Left forelimb (tissue), 1 donor: Measurements from ENCODE around the gene CDK17.
"Not testable (repeated sequence)": the region's sequence is repeated elsewhere in the genome, so short reads cannot be mapped to it uniquely, and the experiment has no call there.

Source experiments
- DNase-seq: peaks from one replicate; pipeline ENCODE4 v3.0.0-alpha.2; 2018; ENCODE audit warnings: low spot score

The CDK17 gene

DNA sequence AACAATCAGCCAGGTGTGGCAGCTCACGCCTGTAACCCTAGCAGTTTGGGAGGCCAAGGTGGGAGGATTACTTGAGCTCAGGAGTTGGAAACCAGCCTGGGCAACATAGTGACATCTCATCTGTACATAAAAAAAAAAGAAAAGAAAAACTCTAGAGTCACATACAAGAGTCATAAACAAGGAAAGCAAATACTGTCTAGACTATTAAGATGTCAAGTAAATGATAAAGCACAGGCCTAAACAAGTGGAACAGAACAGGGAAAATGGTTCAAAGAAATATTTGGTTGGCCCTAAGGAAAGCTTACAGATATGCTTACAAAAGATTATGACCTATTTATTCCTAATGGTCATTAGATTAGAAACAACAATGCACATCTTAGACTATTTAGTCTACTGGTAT is 12.3 kb downstream of the CDK17 start:
- no peak for DNase-seq

DNA sequence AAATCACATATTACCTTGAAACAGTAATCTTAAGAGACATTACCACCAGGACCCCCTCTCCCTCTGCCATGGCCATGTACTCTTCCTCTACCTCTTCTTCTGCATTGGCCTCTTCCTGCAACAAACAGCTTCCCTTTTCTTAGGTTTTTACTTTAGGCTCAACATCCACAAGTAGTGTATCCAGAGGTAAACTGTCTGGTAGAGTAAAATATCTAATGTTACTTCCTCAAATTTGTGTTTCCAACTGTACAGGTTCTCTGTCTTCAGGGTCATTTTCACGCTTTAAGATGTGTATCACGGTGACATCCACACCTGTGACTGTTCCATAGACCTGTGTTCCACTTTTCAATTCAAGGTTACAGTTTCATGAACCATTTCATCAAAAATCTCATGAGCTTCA is 13.4 kb downstream of the CDK17 start:
- no peak for DNase-seq

DNA sequence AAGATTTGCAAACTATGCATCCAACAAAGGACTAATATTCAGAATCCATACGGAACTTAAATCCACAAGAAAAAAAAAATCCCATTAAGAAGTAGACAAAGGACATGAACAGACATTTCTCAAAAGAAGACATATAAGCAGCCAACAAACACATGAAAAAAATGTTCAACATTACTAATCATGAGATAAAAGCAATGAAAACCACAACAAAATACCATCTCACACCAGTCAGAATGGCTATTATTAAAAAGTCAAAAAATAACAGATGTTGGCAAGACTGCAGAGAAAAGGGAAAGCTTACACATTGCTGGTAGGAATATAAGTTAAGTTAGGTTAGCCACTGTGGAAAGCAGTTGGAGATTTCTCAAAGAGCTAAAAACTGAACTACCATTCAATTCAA is 16.2 kb downstream of the CDK17 start:
- no peak for DNase-seq

DNA sequence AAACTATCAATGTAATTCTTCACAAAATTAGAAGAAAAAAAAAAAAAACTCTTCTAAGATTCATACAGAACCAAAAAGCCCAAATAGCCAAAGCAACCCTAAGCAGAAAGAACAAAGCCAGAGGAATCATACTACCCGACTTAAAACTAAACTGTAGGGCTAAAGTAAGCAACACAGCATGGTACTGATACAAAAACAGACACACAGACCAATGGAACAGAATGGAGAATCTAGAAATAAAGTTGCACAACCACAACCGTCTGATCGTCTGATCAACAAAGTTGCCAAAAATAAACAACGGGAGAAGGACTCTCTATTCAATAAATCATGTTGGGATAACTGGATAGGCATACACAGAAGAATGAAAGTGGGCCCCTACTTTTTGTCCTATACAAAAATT is 16.9 kb downstream of the CDK17 start:
- DNase-seq, result no peak

DNA sequence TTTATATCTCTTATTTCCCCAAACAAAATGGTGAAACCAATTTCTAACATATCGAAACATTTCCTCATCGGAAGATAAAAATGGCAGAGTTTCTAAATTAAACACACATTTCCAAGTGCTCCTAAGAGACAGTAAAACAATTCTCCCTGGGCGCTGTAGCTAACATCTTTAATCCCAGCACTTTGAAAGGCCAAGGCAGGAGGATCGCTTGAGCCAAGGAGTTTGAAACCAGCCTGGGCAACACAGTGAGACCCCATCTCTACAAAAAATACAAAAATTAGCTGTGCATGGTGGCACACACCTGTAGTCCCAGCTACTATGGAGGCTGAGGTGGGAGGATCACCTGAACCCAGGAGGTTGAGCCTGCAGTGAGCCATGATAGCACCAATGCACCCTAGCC is 20.5 kb downstream of the CDK17 start:
- DNase-seq, result not testable (repeated sequence)

DNA sequence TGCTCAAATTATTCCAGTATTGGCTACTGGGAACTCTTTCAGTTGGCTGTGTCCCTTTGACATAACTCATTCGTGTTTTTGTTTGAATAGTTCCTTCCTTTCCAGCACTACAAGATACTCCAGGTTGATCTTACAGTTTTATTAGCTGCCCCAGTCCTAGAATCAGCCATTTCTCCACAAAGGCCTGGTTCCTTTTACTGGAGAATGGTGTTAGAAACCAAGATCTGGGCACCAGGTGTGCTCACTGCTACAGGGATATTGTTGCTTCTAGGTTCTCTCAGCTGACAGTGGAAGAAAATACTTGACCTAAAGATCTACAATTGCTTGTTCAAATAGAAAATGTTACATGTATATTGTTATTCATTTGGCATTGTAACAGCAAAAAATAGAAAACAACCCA is 21.9 kb downstream of the CDK17 start:
- no peak for DNase-seq

DNA sequence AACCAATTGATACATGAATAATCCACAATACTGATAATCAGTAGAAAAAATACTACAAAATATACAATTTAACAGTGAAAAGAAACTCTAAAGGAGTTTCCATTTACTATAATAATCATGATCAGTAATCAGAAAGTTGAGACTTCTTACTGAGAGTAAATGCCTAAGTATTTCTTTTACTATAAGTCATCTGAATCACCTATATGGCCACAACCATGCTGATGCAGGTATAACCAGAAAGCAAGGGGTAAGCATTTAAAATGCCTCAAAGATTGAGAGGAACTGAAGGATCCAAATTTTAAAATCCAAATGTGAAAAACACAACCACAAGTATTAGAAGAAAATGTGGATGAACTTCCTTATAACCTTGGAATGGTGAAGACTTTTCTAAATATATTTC is 23.4 kb downstream of the CDK17 start:
- no peak for DNase-seq

DNA sequence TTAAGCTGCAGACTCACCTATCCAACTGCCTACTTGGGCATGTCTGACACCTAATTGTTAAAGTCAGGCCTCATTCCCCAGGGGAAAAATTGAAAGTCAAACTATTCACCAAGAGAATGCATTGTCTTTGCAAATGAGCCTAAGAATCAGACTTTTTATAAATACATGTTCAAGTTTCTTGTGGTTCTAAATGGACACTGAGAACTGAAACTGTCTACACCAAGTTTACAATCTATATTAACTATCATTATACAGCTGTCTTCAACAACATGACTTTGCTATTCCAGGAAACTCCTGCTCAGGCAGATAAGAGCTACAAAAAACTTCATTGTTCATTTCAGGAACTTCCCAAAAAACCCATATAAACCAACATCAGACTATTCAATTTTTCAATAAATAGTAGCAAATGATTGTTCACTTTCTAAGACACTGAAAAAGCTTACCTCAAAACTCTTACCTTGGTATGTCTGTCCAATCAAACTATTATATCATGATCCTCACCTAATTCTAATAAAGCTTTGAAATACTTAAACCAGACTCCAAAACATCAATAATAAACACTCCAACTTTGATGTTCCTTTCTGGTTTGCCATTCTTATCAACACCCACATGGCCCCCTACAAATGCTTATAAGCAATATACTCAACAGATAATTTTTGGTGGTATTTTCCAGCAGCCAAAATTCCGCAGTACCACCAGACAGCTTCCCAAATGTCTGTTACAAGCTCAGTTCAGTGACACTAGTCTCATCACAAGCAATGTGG is 24.2 kb downstream of the CDK17 start:
- no peak for DNase-seq

DNA sequence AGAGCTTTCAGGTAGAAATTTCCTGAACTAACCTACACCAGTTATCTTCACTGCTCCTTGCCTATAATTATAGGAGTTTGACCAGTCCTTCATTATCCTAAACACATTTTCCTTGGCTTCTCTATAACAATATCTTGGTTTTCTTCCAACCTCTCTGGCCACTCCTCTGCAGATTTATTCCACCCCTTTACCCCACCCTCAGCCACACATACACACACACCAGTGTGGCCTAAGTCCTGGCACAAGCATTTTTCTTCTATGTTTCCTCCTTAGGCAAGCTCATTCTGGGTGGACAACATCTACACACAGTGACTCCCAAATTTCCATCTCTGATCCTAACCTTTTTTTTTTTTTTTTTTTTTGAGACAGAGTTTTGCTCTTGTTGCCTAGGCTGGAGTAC is 25.1 kb downstream of the CDK17 start:
- no peak for DNase-seq

DNA sequence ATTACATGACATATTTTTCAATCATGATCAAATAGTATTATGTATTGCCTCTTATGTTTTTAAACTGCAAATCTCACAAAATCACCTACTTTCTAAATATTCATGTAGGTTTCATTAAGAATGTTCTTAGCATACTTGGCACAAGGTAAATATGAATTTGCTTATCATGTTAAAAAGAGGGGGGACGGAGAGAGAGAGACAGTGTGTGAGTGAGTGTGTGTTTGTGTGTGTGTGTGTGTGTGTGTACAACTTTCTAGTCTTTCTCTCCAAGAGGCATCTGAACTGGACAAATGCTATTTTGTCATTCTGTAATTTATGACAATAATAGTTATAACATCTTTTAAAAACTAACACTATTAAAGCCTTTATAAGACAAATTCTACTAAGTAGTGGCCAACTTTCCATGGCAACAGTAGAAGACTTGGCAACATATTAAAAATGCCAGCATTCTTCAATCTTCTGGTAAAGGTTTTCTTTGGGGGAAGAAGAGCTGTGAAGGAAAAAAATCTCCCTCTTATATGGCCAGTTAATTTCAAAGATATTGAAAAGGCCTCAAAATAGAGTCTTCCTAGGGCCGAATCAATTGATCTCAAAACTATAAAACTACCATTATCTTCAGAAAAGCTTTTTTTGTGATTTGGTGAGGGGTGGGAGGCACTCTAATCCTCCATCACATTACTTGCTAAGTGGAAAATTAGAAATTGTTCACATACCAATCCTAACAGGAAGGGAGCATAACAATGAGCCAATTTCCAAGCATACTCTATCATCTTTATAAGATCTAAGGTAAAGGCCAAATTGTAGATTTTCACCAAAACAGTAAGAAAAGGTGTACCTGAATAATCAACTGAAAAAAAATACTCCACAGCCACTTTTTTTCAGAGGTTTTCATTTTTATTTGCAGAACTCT is 28.2 kb downstream of the CDK17 start:
- no peak for DNase-seq

DNA sequence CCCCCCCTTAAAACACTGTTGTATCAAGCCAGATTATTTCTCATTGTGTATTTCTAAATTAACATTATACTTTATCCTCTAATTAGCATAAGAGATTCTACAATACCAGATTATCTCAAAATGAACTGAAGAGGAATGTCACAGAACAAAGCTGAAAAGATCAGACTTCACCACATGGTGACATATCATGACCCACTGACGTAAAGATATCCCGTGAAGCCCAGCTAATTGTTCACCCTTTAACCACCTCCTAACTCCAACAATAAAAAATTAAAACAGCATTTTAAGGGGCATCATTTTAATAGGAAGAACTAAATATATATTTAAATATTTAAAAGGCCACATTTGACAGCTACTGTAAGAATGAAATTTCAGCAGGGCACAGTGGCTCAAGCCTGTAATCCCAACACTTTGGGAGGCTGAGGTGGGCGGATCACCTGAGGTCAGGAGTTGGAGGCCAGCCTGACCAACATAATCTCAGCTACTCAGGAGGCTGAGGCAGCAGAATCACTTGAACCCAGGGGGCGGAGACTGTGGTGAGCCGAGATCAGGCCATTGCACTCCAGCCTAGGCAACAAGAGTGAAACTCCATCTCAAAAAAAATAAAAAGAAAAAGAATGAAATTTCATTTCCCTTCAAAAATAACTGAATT is 29.0 kb downstream of the CDK17 start:
- no peak for DNase-seq

DNA sequence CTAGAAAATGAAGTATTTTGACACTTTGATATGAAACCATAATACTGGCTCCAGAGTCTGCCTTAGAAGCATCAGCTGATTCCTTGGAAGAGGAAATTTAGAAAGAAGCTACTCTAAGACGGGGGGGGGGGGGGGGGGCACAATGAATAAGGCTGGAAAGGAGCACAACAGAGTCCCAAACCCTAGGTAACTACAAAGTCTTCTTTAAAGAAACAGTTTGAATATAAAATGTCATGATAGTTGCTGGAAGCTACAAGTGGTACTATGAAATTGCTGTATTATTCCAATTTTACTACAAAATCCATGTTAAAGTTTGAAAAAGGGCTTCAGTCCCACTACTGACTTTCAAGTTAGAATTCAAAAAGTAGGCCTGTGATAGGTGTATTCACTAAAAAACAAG is 31.6 kb downstream of the CDK17 start:
- no peak for DNase-seq

DNA sequence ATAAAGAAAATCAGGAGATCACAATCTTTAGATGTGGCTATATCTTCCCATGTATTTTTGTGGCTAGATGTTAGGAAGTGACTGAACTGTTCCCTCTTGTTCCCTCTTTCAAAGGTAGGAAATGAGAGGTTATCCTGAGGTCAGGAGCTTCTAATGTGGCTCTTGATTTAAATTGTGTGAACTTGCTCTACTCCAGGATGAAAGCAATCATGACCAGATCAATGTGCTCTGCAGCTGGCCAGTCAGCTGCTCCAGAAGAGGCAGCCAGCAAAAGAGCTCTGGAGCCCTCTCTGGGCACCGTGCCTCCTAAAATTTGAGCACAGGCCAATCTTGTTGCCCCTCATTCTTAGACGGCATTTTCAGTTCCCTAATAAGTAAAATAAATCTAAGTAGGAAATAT is 32.0 kb downstream of the CDK17 start:
- no peak for DNase-seq

DNA sequence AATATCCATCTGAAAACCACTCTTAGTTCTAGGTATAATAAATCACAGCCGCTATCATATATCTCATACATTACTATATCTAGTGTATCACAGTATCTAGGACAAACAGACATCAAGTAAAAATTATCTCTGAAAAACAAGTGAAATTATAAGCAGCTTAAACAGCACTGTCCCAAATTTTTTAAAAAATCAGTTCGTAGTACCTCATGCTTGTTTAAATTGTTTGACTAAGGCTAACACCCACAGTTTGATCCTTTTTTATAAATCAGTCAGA is 33.9 kb downstream of the CDK17 start:
- no peak for DNase-seq

DNA sequence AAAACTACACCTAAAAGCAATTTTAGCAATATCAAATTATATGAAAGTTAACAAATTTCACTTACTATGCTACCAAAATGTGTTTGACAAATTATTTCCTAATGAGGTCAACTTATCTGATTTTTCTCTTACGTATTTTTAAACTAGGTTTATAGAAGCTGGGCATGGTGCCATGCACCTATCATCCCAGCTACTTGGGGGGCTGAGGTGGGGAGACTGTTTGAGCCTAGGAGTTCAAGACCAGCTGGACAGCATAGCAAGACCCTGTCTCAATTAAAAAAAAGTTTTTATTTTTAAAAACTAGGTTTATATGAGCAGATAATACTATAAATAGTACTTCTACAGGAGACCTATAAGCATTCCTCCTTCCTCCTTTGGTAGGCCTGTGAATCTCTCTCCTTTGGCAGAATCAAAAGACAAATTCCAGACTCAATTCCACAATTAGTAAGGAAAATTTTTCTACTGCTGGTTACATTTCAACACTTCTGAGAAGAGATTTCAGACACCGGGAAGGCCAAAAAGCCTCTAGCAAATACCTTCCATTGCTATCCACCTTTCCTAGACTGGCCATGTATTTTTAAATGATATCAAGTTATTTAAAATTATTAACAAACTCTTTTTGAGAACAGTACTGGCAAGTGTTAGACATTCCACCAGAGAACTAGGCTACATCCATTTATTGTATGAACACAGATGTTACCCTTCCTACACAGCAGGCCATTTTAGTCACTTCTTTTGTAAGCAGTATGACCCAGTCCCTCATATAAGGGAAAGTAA is 34.4 kb downstream of the CDK17 start:
- no peak for DNase-seq

DNA sequence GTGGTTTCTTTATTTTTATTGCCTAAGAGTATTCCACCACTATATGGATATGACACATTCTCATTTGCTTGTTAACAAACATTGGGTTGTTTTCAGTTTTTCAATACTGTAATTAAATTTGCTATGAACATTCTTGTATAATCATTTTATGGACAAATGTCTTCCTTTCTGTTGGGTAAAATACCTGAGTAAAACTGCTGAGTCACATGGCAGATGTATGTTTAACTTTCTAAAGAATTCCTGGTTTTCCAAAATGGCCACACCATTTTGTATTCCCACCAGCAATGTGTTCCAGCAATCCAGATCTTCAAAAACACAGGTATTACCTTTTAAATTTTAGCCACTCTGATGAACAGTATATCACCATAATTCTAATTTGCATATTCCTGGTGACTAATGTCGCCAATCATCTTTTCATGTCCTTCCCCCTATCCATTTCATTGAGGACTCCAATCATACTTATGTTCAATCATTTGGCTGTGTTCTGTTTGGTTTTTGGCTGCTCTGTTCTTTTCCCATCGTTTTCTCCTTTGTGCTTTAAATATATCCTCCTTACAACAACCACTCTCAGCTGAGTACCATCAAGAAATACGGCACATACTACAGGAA is 36.0 kb downstream of the CDK17 start:
- no peak for DNase-seq

DNA sequence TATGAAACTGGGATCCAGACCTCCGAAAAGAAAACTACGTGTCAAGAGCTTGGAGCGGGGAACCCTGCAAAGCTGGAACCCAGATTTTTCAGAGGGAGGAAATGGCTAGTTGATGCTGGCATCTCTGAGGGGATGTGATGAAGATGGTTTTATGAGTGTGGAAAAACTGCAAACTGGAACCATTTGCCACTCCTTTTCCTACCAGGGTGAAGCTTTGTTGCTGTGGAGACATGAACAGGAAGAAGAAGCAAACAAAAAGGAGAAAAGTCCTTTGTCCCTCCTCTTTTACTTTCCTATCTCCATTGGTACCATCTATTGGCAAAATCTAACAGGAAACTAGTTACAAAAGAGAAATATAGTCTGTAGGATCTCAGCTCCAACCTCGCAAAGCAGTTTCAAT is 39.2 kb downstream of the CDK17 start:
- DNase-seq, result no peak

DNA sequence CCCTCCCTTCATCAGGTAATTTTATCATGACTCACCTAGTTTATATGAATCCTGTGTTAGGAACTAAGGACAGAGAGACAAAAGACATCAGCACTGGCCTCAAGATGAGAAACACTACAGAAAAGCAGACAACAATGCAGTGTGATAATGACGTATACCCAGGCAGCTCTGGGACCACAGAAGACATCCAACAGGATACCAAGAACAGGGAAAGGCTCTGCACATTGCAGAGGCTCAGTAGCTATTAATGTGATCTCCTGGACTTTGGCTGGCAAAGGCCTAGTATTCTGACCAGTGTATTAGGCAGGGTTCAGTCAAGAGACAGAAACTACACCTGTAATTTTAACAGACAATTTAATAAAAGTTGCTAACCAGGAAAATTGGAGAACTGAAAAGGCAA is 39.7 kb downstream of the CDK17 start:
- DNase-seq, result no peak

DNA sequence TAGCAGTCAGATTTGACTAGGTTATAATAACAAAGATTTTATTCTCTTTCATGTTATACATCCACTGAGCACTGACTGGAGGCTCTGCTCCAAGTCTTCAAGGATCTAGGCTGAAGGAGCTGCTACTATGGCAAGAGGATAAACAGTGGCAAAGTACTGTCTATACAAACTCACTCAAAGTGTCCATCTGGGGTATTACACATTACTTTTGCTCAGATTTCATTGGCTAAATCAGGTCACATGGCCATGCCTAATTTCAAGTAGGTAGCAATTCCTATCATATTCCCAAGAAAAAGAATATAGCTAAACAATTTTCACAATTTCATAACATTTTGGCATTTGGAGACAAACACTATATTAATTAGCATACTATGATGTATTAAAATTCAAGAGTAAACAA is 40.9 kb downstream of the CDK17 start:
- DNase-seq, result no peak

DNA sequence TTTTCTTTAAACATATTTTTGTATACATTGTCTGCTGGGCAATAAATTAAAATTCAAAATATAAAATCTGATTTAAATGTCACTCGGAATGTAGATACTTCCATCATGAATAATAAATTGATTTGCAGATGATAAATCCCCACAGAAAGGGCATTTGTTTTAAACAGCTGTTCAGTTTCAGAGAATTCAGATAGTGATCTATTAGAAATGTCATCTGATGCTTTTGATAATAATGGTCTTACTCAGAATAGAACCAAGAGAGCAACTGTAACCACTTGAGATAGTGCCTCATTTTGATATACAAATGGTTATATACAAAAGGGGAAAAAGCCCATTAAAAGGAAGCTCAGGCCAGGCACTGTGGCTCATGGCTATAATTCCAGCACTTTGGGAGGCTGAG is 43.4 kb downstream of the CDK17 start:
- no peak for DNase-seq

DNA sequence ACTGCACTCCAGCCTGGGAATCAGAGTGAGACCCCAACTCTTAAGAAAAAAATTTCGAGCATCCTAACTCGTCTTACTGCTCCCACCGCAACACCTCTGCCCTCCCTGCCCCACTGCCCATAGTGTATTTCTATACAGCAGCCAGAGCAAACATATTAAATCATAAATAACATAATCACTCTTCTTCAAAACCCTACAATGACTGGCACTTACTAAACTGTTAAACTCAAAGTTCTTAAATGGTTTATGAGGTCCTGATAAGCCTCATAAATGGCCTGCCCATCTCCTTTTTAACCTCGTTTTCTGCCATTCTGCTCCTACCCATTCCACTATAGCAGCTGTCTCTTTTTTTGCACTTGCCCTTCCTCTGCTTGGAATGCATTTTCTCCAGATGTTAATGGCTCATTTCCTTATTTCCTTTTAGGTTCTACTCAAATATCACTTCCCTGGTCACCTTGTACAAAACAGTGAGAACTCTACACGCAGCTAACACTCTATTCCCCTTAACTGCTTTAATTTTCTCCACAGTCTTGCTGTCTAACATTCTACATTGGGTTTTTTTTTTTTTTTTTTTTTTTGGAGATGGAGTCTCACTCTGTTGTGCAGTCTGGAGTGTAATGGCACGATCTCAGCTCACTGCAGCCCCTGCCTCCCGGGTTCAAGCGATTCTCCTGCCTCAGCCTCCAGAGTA is 45.2 kb downstream of the CDK17 start:
- no peak for DNase-seq
